RWPE1 (cell line): ENCODE data around the gene WRAP53.
A peak's percentile ranks its signal among the peaks of the same experiment; 100 is the strongest.

Experiments
- CTCF ChIA-PET: fragments of 350-600 bp; sonication (Branson Sonifier 250); formaldehyde crosslinking; extraction: SDS; loops from one replicate; lab custom pipeline; 2021; lab: Yijun Ruan, JAX
- POLR2A ChIA-PET: fragments of 400-600 bp; formaldehyde crosslinking; extraction: SDS; loops from one replicate; lab custom pipeline; 2020; ENCODE audit warnings: antibody characterized with exemption; ENCODE audit not compliant: low non-redundant PET; lab: Yijun Ruan, JAX
- DNase-seq: peaks from one replicate; pipeline ENCODE4 v3.0.0; 2012; ENCODE audit warnings: low spot score
- H3K27ac ChIP-seq: fragments of 450-650 bp; 2 replicates; pipeline ENCODE4 v1.5.1; 2017
- CTCF ChIP-seq: fragments of 450-650 bp; conservative IDR thresholded peaks from 2 replicates; pipeline ENCODE4 v1.5.1; 2017; ENCODE audit warnings: low read depth, mild to moderate bottlenecking

WRAP53 gene

GRCh38 chr17:7655541-7655840, 32.8 kb upstream of the WRAP53 start:
- DNase-seq: no peak
- POLR2A ChIA-PET: no interaction called here
- no peak overlapping the region for H3K27ac ChIP-seq
- CTCF ChIA-PET: no interaction called here
- TF ChIP-seq CTCF: no peak

- POLR2A ChIA-PET: no interaction called here
- DNase-seq: no peak
- H3K27ac ChIP-seq: no peak overlapping the region
- CTCF ChIA-PET: interaction anchor here (0.5 to 1.4 kb wide), 4 partner anchors 24 to 67 kb away, joined by 3 to 5 read pairs (median 4); partner anchors contain the start of gene SOX15
- TF ChIP-seq CTCF: no peak
Observed at GRCh38 chr17:7656958-7657609, 31.2 kb upstream of the WRAP53 start.

GRCh38 chr17:7667656-7668406, 20.4 kb upstream of the WRAP53 start:
- TF ChIP-seq CTCF: no peak
- POLR2A ChIA-PET: interaction anchor here (0.7 kb wide), 1 partner anchor 19 kb away, joined by 5 read pairs; the partner anchor contains the start of gene TP53
- CTCF ChIA-PET: no interaction called here
- H3K27ac ChIP-seq: peak overlapping the region; percentile 39
- no peak for DNase-seq

GRCh38 chr17:7668482-7668881, 19.8 kb upstream of the WRAP53 start:
- ChIA-PET CTCF (interaction anchor here (0.8 kb wide), 1 partner anchor 357 kb away, joined by 7 read pairs; no protein-coding TSS in a partner anchor), POLR2A (interaction anchor here (0.7 kb wide), 1 partner anchor 19 kb away, joined by 5 read pairs; the partner anchor contains the start of gene TP53)
- TF ChIP-seq CTCF: no peak
- no peak for DNase-seq
- peak overlapping the region; percentile 39; the same call in 1 of the 2 replicates for H3K27ac ChIP-seq

- ChIA-PET POLR2A (no interaction called here), CTCF (interaction anchor here (0.5 to 1.6 kb wide), 5 partner anchors 14 to 331 kb away, joined by 3 to 7 read pairs (median 3); partner anchors contain the start of genes TP53 and WRAP53)
- no peak overlapping the region for H3K27ac ChIP-seq
- no peak for DNase-seq
- TF ChIP-seq CTCF: no peak
Observed at GRCh38 chr17:7673239-7673638, 15.0 kb upstream of the WRAP53 start.

GRCh38 chr17:7674934-7675333, 13.3 kb upstream of the WRAP53 start:
- DNase-seq: no peak
- POLR2A ChIA-PET: no interaction called here

More at GRCh38 chr17:7674934-7675333, 13.3 kb upstream of the WRAP53 start:
- CTCF ChIA-PET: no interaction called here
- TF ChIP-seq CTCF: no peak
- H3K27ac ChIP-seq: no peak overlapping the region
